Progenitor cell of endocrine pancreas (in vitro differentiated cells): ENCODE data around the gene LTB4R2. TPM values are rescaled to one million over a fixed set of nuclear protein-coding genes. Genes with fewer than 3 reads are reported as not detected.

ENCODE experiments used
- DNase-seq: peaks from one replicate; pipeline ENCODE4 v3.0.0; 2021; ENCODE audit warnings: low spot score; ENCODE audit not compliant: unreplicated experiment
- H3K27ac Mint-ChIP-seq: 2 replicates; pipeline ENCODE4 v1.8.0; 2021; ENCODE audit warnings: mild to moderate bottlenecking, moderate library complexity, mixed read lengths
- H3K27me3 Mint-ChIP-seq: 2 replicates; pipeline ENCODE4 v1.8.0; 2021; ENCODE audit warnings: mixed read lengths
- H3K36me3 Mint-ChIP-seq: 2 replicates; pipeline ENCODE4 v1.8.0; 2022; ENCODE audit warnings: mixed read lengths; ENCODE audit not compliant: insufficient read depth
- H3K4me1 Mint-ChIP-seq: 2 replicates; pipeline ENCODE4 v1.8.0; 2021; ENCODE audit warnings: low read depth, mixed read lengths
- H3K4me3 Mint-ChIP-seq: 2 replicates; pipeline ENCODE4 v1.8.0; 2021; ENCODE audit warnings: low read depth, mild to moderate bottlenecking, moderate library complexity, mixed read lengths
- H3K9me3 Mint-ChIP-seq: 2 replicates; pipeline ENCODE4 v1.8.0; 2021; ENCODE audit warnings: low read depth, mixed read lengths
- total RNA-seq: library from RNA; stranded (reverse); gene quantifications from 2 replicates; pipeline ENCODE4 v1.2.1, GENCODE V29; 2021
- TF ChIP-seq, protein P1 (sequence below): fragments of 200-600 bp; sonication (generic); IDR thresholded peaks from one replicate; pipeline ENCODE4 v1.5.0; 2021; ENCODE audit warnings: antibody characterized with exemption, mild to moderate bottlenecking; ENCODE audit not compliant: unreplicated experiment

Gene LTB4R2
- total RNA-seq, 1 donor from 2014 or later, result 11.0 TPM

GRCh38 chr14:24321212-24321975 lies 11.5 kb downstream of the LTB4R2 start:
- Mint-ChIP-seq H3K4me3 (no peak overlapping the region), H3K4me1 (no peaks in the 10 kb centered on the region), H3K36me3 (no peaks in the 10 kb centered on the region), H3K9me3 (no peaks in the 10 kb centered on the region), H3K27me3 (peaks cover 59% of the 10 kb centered on the region), H3K27ac (no peak overlapping the region)
- TF ChIP-seq, protein P1, sequence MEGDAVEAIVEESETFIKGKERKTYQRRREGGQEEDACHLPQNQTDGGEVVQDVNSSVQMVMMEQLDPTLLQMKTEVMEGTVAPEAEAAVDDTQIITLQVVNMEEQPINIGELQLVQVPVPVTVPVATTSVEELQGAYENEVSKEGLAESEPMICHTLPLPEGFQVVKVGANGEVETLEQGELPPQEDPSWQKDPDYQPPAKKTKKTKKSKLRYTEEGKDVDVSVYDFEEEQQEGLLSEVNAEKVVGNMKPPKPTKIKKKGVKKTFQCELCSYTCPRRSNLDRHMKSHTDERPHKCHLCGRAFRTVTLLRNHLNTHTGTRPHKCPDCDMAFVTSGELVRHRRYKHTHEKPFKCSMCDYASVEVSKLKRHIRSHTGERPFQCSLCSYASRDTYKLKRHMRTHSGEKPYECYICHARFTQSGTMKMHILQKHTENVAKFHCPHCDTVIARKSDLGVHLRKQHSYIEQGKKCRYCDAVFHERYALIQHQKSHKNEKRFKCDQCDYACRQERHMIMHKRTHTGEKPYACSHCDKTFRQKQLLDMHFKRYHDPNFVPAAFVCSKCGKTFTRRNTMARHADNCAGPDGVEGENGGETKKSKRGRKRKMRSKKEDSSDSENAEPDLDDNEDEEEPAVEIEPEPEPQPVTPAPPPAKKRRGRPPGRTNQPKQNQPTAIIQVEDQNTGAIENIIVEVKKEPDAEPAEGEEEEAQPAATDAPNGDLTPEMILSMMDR, result no peak
- no peak for DNase-seq

- no peak overlapping the region for H3K4me3 Mint-ChIP-seq
These were observed 12.7 kb downstream of the LTB4R2 start for GRCh38 chr14:24322672-24323071.

GRCh38 chr14:24323341-24323740 lies 13.4 kb downstream of the LTB4R2 start:
- TF ChIP-seq, protein P1, result no peak
- H3K27ac Mint-ChIP-seq, result no peak overlapping the region
- H3K36me3 Mint-ChIP-seq, result no peaks in the 10 kb centered on the region
- no peaks in the 10 kb centered on the region for H3K4me1 Mint-ChIP-seq
- no peaks in the 10 kb centered on the region for H3K9me3 Mint-ChIP-seq
- H3K4me3 Mint-ChIP-seq, result no peak overlapping the region
- DNase-seq, result no peak
- H3K27me3 Mint-ChIP-seq, result peaks cover 48% of the 10 kb centered on the region

More at GRCh38 chr14:24322672-24323071, 12.7 kb downstream of the LTB4R2 start:
- Mint-ChIP-seq H3K27me3 (peaks cover 55% of the 10 kb centered on the region), H3K27ac (no peak overlapping the region), H3K36me3 (no peaks in the 10 kb centered on the region), H3K4me1 (no peaks in the 10 kb centered on the region), H3K9me3 (no peaks in the 10 kb centered on the region)
- TF ChIP-seq, protein P1, result no peak
- no peak for DNase-seq

DNA sequence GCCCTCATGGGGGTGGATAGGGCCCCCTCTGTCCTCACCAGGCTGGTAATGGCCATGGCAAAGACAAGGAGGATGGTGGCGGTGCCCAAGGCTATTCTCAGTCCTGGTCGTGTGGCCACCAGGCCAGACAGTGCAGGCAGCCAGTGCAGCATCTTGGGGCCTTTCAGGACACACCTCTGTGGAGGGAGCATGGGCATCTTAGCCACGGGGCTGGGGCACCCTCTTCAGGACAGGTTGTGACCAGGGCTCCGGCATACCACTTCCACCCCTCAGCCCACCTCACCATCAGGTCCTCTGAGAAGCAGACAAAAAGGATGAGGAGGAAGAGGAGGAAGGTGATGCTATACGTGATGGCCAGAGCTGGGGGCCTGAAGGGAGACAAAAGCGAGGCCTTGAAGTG lies 14.1 kb downstream of the LTB4R2 start:
- Mint-ChIP-seq H3K27ac (no peak overlapping the region), H3K4me1 (no peaks in the 10 kb centered on the region), H3K27me3 (peaks cover 48% of the 10 kb centered on the region), H3K9me3 (no peaks in the 10 kb centered on the region), H3K4me3 (no peak overlapping the region), H3K36me3 (no peaks in the 10 kb centered on the region)
- DNase-seq, result no peak
- TF ChIP-seq, protein P1, result no peak

GRCh38 chr14:24325041-24325530 lies 15.1 kb downstream of the LTB4R2 start:
- no peaks in the 10 kb centered on the region for H3K36me3 Mint-ChIP-seq
- H3K27me3 Mint-ChIP-seq, result peaks cover 46% of the 10 kb centered on the region
- TF ChIP-seq, protein P1, result no peak
- no peak overlapping the region for H3K4me3 Mint-ChIP-seq
- no peaks in the 10 kb centered on the region for H3K9me3 Mint-ChIP-seq
- no peak overlapping the region for H3K27ac Mint-ChIP-seq
- no peak for DNase-seq
- no peaks in the 10 kb centered on the region for H3K4me1 Mint-ChIP-seq
